Prostate gland (tissue), 2 donors: Measurements from ENCODE around the gene RFX6.

Experiments used
- POLR2A ChIP-seq: fragments of 450-650 bp; IDR thresholded peaks from one replicate; pipeline ENCODE4 v1.6.1; 2016; ENCODE audit warnings: antibody characterized with exemption, mild to moderate bottlenecking
- TF ChIP-seq, protein P1 (sequence below), 4 experiments: fragments of 200-600 bp in 2 of 4; fragments of 450-650 bp in 2 of 4; sonication (generic) in 2 of 4; IDR thresholded peaks; 1 replicate in 3 of 4; 2 replicates in 1 of 4; pipeline ENCODE4 v1.5.1; 2016 to 2019; ENCODE audit warnings: antibody characterized with exemption in 4 of 4, mild to moderate bottlenecking in 2 of 4, moderate library complexity in 2 of 4

DNA sequence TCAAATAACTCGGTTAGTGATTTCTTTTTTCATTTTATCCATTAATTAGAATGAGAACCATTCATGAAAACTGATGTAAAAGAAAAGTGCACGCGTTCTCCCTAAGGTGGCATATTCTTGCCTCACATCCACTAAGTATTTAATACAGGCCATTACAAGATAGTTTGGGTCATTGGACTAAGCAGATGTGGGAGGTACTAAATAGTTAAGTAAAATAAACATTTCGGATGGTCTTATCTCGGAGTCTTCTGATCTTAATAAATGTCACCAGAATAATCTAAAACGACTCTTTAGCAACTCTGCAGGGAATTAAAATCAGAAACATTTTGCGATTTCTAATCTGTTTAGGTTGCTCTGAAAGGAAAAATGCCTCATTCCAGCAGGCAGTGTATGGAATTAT, 78.7 kb downstream of the RFX6 start:
- no peak for TF ChIP-seq POLR2A
- TF ChIP-seq, protein P1, sequence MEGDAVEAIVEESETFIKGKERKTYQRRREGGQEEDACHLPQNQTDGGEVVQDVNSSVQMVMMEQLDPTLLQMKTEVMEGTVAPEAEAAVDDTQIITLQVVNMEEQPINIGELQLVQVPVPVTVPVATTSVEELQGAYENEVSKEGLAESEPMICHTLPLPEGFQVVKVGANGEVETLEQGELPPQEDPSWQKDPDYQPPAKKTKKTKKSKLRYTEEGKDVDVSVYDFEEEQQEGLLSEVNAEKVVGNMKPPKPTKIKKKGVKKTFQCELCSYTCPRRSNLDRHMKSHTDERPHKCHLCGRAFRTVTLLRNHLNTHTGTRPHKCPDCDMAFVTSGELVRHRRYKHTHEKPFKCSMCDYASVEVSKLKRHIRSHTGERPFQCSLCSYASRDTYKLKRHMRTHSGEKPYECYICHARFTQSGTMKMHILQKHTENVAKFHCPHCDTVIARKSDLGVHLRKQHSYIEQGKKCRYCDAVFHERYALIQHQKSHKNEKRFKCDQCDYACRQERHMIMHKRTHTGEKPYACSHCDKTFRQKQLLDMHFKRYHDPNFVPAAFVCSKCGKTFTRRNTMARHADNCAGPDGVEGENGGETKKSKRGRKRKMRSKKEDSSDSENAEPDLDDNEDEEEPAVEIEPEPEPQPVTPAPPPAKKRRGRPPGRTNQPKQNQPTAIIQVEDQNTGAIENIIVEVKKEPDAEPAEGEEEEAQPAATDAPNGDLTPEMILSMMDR (IDR thresholded peaks at IDR 0.05), result no peak
